ENCODE results near the gene DNM3. TPM values are rescaled to one million over a fixed set of nuclear protein-coding genes. Genes with fewer than 3 reads are reported as not detected.

Gene DNM3
- total and polyA plus RNA-seq, 2 donors (not counting 3 experiments of a cell fraction or from before 2014, with no cell fraction given), result 1.4 to 2.5 TPM

- no peaks in the 10 kb centered on the region for H4K20me1 ChIP-seq (replicated peaks; ENCODE audit: control insufficient read depth, extremely low read depth, insufficient read depth, low read length)
- no peak overlapping the region for H2AFZ ChIP-seq (ENCODE audit: low read depth, low read length)
- no peaks in the 10 kb centered on the region for H3K9me1 ChIP-seq (replicated peaks; ENCODE audit: control insufficient read depth, extremely low read depth, insufficient read depth, low read length)
- POLR2A ChIA-PET, result no interaction called here
- no peak overlapping the region for H3K27ac ChIP-seq (ENCODE audit: insufficient read depth, low read depth, low read length)
- CTCF ChIA-PET, result interaction anchor here (0.6 kb wide), 1 partner anchor 703 kb away, joined by 3 read pairs; no protein-coding TSS in a partner anchor
- H3K27me3 ChIP-seq (ENCODE audit: control insufficient read depth in 2 of 2, insufficient read depth in 2 of 2, low read length in 2 of 2), result no peaks in the 10 kb centered on the region
- dilution Hi-C loops (cut with MboI; ENCODE audit: extremely low pct_ligation_motif_present, low sequenced_read_pairs), result no loop called here
- FAIRE-seq (no peak), DNase-seq (ENCODE audit: low read depth, low spot score) (no peak)
- no peak overlapping the region for H3K9ac ChIP-seq (replicated peaks; ENCODE audit: extremely low read depth, insufficient read depth, low read length)
- H3K36me3 ChIP-seq (ENCODE audit: control insufficient read depth in 2 of 2, extremely low read depth in 1 of 2, insufficient read depth in 2 of 2, low read length in 2 of 2), result no peaks in the 10 kb centered on the region
- peaks cover 38% of the 10 kb centered on the region for H3K4me1 ChIP-seq (ENCODE audit: control insufficient read depth, extremely low read depth, insufficient read depth, low read length)
- BruUV-seq (replicated peaks), result no TSS peak
- no peak overlapping the region for H3K4me2 ChIP-seq (ENCODE audit: insufficient read depth, low read length)
- intact Hi-C loops (cut with micrococcal nuclease), result no loop called here
- no peaks in the 10 kb centered on the region for H3K79me2 ChIP-seq (ENCODE audit: control insufficient read depth, insufficient read depth, low read length)
- no peak overlapping the region for H3K4me3 ChIP-seq (replicated peaks in 1 of 3; ENCODE audit: insufficient read depth in 1 of 3, low read depth in 1 of 3, low read length in 3 of 3)
- no peaks in the 10 kb centered on the region for H3K9me3 ChIP-seq (replicated peaks; ENCODE audit: control insufficient read depth, insufficient read depth, low read length)
- TF ChIP-seq POLR2AphosphoS5 (IDR thresholded peaks at IDR 0.05; ENCODE audit: insufficient read depth, low read depth, low read length), result no peak
- no peak for TF ChIP-seq EZH2 (IDR thresholded peaks at IDR 0.05; ENCODE audit: borderline replicate concordance, low read depth, low read length, severe bottlenecking)
- TF ChIP-seq JUN (IDR thresholded peaks at IDR 0.05; ENCODE audit: borderline replicate concordance, insufficient read depth, insufficient read length, low read depth), result no peak
- TF ChIP-seq POLR2A (IDR thresholded peaks at IDR 0.05; ENCODE audit: low read depth, low read length), result no peak
- TF ChIP-seq MYC (IDR thresholded peaks at IDR 0.05; ENCODE audit: low read depth, low read length), result no peak
- TF ChIP-seq FOS (IDR thresholded peaks at IDR 0.05; ENCODE audit: borderline replicate concordance, insufficient read depth, low read length), result no peak
- no peak for TF ChIP-seq CTCF (IDR thresholded peaks at IDR 0.05; ENCODE audit: extremely low read depth in 1 of 2, insufficient read depth in 1 of 2, low read depth in 1 of 2, low read length in 2 of 2)
- TF ChIP-seq MAX (IDR thresholded peaks at IDR 0.05; ENCODE audit: insufficient read depth, insufficient read length), result no peak
- TF ChIP-seq GATA2 (IDR thresholded peaks at IDR 0.05; ENCODE audit: insufficient read depth, insufficient read length, low read depth, low read length), result no peak
Observed at GRCh38 chr1:172347416-172347815, 506.1 kb downstream of the DNM3 start.
